ENCODE measurements around the gene IGF2R.

IGF2R gene

DNA sequence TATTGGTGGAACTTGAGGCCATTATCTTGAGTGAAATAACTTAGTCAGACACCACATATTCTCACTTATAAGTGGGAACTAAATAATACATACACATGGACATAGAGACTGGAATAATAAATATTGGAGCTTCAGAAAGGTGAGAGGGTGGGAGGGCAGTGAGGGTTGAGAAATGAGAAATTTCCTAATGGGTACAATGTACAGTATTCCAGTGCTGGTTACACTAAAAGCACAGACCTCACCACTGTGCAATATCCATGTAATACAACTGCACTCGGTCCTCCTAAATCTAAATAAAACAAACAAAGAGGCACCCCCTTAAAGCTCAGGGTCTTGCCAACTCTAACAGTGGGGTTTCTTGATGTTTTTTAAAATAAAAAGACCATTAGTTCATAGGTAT lies 53.2 kb downstream of the IGF2R start:
- in situ Hi-C loops (cut with HindIII; ENCODE audit: low sequenced_read_pairs) = no loop called here
- no peak for TF ChIP-seq CTCF (IDR thresholded peaks at IDR 0.05; ENCODE audit: low read depth, low read length)
- no peak overlapping the region for H3K4me3 ChIP-seq (ENCODE audit: low read depth, low read length)
- no peak for DNase-seq (ENCODE audit: low read depth, low spot score)

GRCh38 chr6:160022793-160023192 lies 53.9 kb downstream of the IGF2R start:
- in situ Hi-C loops (cut with HindIII; ENCODE audit: low sequenced_read_pairs) = no loop called here
- DNase-seq (ENCODE audit: low read depth, low spot score) = no peak
- TF ChIP-seq CTCF (IDR thresholded peaks at IDR 0.05; ENCODE audit: low read depth, low read length) = no peak
- no peak overlapping the region for H3K4me3 ChIP-seq (ENCODE audit: low read depth, low read length)

DNA sequence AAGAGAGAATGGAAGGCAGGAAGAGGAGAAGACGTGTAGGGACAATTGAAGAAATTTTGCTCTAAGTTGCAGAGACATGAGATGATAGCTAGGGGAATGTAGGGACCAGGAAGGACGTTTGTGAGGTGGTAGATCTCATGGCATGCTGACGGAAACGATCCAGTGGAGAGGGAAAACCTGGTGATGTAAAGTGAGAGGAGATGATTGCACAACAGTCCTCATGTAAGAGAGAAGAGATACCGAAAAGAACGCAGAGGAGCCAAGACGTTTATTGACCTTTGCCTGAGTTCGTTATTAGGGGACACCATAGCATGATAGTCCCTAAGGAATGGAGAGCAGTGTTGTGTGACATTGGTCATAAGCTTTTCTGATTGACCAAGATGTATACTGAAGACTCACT lies 55.3 kb downstream of the IGF2R start:
- DNase-seq (ENCODE audit: low read depth, low spot score) = no peak
- TF ChIP-seq CTCF (IDR thresholded peaks at IDR 0.05; ENCODE audit: low read depth, low read length) = no peak
- in situ Hi-C loops (cut with HindIII; ENCODE audit: low sequenced_read_pairs) = no loop called here
- no peak overlapping the region for H3K4me3 ChIP-seq (ENCODE audit: low read depth, low read length)

DNA sequence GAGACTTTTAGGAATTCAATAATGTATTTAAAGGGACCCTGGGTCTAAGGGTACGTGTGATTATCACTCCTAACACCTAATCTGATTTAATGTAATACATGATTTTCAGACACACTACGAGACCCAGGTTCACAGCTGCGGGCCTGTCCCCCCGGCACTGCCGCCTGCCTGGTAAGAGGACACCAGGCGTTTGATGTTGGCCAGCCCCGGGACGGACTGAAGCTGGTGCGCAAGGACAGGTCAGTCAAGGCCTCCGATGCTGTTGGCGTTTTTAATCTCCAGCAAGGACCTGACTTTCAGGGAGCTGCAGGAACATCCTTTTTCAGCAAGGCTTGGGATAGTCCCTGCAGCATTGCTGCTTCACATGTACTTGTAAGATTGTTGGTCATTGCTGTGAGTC lies 58.2 kb downstream of the IGF2R start:
- H3K4me3 ChIP-seq (ENCODE audit: low read depth, low read length) = no peak overlapping the region
- DNase-seq (ENCODE audit: low read depth, low spot score) = no peak
- in situ Hi-C loops (cut with HindIII; ENCODE audit: low sequenced_read_pairs) = no loop called here
- no peak for TF ChIP-seq CTCF (IDR thresholded peaks at IDR 0.05; ENCODE audit: low read depth, low read length)

DNA sequence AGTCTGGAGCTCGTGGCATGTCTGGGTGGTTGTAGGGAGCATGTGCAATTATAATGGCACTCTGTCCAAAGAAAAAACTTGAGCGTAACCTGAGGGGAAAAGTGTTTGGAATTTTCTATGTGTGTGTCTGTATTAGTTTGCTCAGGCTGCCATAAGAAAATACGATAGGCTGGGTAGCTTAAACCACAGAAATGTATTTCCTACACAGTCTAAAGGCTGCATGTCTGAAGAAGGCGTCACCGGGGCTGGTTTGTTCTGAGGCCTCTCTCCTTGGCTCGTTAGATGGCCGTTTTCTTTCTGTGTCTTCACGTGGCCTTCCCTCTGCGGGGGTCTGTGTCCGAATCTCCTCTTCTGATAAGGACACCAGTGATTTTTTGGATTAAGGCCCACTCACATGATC lies 59.0 kb downstream of the IGF2R start:
- H3K4me3 ChIP-seq (ENCODE audit: low read depth, low read length) = no peak overlapping the region
- in situ Hi-C loops (cut with HindIII; ENCODE audit: low sequenced_read_pairs) = no loop called here
- DNase-seq (ENCODE audit: low read depth, low spot score) = no peak
- TF ChIP-seq CTCF (IDR thresholded peaks at IDR 0.05; ENCODE audit: low read depth, low read length) = no peak

GRCh38 chr6:160028487-160029275 lies 59.8 kb downstream of the IGF2R start:
- DNase-seq (ENCODE audit: low read depth, low spot score) = no peak

More at GRCh38 chr6:160028487-160029275, 59.8 kb downstream of the IGF2R start:
- no peak overlapping the region for H3K4me3 ChIP-seq (ENCODE audit: low read depth, low read length)
- in situ Hi-C loops (cut with HindIII; ENCODE audit: low sequenced_read_pairs) = no loop called here
- no peak for TF ChIP-seq CTCF (IDR thresholded peaks at IDR 0.05; ENCODE audit: low read depth, low read length)

Measured in astrocyte of the spinal cord (primary cell).